ENCODE measurements around the gene LRP1-AS.

The LRP1-AS gene

DNA sequence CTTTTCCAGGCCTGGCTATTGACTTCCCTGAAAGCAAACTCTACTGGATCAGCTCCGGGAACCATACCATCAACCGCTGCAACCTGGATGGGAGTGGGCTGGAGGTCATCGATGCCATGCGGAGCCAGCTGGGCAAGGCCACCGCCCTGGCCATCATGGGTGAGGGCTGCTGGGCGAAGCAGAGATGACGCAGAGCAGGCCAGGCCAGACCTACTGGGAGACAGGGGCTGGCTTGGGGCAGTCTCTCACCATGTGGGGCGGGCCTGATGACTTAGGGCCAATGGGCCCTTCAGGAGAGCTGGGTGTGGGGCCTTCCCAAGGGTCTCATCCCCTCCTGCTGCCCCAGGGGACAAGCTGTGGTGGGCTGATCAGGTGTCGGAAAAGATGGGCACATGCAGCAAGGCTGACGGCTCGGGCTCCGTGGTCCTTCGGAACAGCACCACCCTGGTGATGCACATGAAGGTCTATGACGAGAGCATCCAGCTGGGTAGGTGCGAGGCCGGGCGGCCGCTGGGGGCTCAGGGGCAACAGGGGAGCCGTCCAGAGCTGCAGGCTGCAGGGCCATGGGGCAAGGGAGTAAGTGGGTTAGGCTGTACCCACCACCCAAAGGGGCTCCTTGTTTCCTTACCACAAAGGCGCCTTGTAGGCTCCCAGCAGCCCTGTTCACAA, 33.0 kb upstream of the LRP1-AS start:
- no peak for DNase-seq (ENCODE audit: low spot score)

DNA sequence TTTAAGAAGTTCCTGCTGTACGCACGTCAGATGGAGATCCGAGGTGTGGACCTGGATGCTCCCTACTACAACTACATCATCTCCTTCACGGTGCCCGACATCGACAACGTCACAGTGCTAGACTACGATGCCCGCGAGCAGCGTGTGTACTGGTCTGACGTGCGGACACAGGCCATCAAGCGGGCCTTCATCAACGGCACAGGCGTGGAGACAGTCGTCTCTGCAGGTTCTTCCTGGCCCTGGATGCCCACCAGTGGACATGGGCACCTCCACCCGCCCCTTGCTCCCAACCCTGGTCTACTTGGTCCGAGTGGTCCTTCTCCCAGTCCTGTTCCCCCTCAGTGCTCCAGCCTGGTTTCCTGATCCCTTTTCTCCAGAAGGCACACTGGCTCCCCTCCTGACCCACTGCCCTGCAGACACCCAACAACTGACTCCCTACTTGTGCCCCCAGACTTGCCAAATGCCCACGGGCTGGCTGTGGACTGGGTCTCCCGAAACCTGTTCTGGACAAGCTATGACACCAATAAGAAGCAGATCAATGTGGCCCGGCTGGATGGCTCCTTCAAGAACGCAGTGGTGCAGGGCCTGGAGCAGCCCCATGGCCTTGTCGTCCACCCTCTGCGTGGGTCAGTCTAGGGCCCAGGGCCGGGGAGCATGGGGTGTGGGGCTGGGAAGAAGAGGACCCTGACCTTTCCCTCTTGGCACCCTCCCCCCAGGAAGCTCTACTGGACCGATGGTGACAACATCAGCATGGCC, 32.1 kb upstream of the LRP1-AS start:
- DNase-seq (ENCODE audit: low spot score): no peak

DNA sequence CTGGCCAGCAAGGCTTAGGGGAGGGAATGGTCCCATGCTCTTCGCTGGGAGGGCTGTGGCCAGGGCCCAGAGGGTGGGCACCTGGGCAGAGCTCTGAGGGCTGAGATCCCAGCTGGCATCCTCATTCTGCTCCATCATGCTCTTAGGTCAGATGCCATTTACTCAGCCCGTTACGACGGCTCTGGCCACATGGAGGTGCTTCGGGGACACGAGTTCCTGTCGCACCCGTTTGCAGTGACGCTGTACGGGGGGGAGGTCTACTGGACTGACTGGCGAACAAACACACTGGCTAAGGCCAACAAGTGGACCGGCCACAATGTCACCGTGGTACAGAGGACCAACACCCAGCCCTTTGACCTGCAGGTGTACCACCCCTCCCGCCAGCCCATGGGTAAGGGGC, 30.8 kb upstream of the LRP1-AS start:
- no peak for DNase-seq (ENCODE audit: low spot score)

DNA sequence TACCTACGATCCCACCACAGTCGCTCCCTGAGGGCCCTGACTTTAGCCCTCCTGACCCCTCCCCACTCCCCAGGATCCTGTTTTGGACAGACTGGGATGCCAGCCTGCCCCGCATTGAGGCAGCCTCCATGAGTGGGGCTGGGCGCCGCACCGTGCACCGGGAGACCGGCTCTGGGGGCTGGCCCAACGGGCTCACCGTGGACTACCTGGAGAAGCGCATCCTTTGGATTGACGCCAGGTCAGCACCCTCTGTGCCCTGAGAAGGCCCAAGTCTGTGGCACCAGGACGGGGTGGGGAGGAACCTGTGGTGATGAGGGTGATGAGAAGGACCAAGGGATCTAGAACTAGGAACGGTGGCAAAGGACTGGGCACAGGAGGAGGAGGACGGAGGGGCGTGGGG, 29.9 kb upstream of the LRP1-AS start:
- no peak for DNase-seq (ENCODE audit: low spot score)

DNA sequence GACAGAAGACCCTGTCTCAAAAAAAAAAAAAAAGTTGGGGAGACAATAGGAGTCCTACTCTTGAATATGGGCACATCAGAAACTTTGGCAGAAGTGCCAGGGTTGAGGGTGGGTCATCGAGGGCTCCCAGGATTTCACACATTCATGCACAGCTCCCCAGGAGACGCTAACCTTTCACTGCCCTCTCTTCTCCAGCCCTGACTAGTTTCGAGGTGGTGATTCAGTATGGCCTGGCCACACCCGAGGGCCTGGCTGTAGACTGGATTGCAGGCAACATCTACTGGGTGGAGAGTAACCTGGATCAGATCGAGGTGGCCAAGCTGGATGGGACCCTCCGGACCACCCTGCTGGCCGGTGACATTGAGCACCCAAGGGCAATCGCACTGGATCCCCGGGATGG, 29.4 kb upstream of the LRP1-AS start:
- DNase-seq (ENCODE audit: low spot score): peak; percentile 25

DNA sequence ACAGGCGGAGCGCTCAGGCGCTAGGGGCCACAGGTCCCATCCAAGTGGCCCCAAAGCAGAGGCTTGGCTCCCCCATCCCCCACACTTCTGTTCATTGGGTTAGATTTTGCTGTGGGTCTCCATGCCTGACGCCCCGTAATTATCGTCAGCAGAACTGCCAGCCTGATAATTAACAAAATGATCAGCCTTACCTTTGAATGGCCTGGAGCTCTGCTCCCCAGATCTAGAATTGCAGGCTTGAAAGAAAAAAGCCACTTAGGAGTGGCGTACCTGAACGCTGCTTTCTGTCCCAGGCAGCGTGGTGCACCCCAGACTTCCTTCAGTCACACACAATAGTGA, 28.7 kb upstream of the LRP1-AS start:
- DNase-seq (ENCODE audit: low spot score): no peak

DNA sequence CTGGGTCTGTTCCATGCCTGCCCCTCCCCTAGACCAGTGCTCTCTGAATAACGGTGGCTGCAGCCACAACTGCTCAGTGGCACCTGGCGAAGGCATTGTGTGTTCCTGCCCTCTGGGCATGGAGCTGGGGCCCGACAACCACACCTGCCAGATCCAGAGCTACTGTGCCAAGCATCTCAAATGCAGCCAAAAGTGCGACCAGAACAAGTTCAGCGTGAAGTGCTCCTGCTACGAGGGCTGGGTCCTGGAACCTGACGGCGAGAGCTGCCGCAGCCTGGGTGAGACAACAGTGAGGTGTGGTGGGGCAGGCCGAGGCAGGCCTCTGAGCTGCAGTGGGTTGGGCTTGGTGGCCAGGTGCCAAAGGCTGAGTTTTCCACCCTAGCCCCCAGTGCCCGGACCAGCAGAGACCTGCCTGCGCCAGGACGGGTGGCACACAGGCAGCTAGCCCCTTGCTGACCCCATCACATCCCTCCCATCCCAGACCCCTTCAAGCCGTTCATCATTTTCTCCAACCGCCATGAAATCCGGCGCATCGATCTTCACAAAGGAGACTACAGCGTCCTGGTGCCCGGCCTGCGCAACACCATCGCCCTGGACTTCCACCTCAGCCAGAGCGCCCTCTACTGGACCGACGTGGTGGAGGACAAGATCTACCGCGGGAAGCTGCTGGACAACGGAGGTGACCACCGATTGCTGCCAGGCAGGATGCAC, 28.2 kb upstream of the LRP1-AS start:
- peak; percentile 67 for DNase-seq (ENCODE audit: low spot score)

DNA sequence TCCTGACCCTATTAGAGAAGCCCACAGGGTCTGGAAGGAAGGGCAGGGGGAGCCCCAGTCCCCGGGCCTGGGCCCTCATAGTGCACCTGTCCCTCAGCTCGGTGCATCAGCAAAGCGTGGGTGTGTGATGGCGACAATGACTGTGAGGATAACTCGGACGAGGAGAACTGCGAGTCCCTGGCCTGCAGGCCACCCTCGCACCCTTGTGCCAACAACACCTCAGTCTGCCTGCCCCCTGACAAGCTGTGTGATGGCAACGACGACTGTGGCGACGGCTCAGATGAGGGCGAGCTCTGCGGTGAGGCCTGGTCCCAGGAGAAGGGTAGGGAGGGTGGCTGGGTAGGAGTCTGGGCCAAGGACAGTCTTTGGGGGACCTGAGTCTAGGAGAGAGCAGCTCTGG, 26.3 kb upstream of the LRP1-AS start:
- no peak for DNase-seq (ENCODE audit: low spot score)

DNA sequence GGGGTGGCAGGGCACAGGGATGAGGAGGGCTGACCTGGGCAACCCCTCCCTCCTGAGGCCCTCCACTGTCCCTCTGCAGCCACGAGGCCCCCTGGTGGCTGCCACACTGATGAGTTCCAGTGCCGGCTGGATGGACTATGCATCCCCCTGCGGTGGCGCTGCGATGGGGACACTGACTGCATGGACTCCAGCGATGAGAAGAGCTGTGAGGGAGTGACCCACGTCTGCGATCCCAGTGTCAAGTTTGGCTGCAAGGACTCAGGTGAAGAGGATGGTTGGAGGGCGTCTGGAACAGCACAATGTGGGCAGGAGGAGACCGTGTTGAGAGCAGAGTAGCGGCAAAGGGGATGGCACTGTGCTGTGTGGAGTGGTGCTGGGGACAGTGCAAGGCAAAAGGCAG, 25.7 kb upstream of the LRP1-AS start:
- DNase-seq (ENCODE audit: low spot score): peak; percentile 48

DNA sequence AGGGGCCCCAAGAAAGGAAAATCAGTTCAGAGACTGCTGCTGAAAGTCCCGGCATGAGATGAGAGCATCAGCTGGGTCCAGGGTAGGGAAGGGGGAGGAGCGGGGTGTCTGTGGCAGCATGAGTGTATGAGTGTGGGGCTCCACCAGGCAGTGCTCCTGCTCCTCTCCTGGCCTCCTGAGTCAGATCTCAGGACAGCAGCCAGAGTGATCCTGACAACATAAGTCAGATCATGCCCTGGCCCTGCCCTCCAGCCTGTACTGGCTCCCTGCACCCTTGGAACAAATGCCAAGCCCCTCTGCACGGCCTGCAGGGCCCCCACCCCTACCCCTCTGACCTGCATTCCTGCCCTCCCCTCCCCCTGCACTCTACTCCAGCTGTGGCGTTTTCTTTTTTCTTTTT, 24.2 kb upstream of the LRP1-AS start:
- DNase-seq (ENCODE audit: low spot score): no peak

DNA sequence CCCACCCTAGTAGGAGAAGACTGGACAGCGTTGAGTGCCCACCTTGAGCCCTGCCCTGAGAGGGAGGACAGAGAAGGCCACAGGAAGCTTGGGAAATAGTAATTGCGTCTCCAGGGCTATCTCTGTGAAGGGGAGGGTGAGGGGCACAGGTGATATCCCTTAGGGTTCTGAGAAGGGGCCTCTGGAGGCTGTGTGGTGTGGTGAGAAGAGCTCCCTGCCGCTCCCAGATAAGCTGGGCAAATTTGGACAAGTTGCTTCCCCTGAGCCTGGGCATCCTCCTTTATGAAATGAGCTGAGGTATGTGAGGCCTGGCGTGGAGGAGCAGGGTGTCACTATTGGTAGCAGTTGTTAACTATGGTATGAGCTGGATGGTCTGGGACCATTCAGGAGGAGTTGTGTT, 23.5 kb upstream of the LRP1-AS start:
- DNase-seq (ENCODE audit: low spot score): no peak

DNA sequence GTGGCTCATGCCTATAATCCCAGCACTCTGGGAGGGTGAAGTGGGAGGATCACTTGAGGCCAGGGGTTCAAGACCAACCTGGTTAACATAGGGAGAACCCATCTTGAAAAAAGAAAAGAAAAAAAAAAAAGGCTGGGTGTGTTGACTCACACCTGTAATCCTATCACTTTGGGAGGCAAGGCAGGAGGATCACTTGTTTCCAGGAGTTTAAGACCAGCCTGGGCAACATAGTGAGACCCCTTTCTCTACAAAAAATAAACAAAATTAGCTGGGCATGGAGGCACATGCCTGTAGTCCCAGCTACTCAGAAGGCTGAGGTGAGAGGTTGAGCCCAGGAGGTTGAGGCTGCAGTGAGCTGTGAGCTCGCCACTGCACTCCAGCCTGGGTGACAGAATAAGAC, 23.0 kb upstream of the LRP1-AS start:
- no peak for DNase-seq (ENCODE audit: low spot score)

DNA sequence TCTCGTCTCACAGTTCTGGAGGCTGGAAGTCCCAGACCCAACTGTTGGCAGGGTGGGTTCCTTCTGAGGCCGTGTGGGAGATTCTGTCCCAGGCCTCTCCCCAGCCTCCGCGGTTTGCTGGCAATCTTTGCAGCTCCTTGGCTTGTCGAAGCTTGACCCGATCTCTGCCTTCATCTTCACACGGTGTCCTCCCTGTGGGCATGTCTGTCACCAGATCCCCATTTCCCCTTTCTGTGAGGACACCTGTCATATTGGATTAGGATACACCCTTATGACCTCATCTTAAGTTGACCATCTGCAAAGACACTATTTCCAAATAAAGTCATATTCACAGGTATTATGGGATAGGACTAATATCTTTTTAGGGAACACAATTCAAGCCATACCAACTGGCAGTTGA, 22.6 kb upstream of the LRP1-AS start:
- DNase-seq (ENCODE audit: low spot score): no peak

DNA sequence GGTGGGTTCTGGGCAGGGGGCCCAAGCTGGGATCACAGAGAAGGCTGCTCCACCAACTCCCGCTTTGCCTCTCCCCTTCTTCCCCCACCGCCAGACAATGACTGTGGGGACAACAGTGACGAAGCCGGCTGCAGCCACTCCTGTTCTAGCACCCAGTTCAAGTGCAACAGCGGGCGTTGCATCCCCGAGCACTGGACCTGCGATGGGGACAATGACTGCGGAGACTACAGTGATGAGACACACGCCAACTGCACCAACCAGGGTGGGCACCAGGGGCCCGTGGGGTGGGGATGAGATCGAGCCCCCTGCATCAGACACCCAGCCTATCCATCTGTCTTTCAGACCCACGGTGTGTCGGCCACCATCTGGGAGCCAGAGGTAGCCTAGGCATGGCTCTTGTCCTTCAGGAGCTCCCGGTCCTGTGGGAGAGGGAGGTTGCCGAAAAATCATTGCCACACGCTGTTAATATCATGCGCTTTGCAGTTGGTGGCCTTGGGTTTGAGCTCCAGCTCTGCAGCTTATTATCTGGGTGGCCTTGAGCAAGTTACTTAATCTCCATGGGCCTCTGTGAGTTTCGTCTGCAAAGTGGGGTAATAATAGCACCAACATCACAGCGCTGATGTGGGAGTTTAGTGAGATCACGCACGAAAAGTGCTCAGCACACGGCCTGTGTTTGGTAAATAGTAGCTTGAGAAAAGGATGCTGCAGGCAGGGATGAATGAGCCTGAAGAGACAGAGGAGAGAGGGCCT, 21.8 kb upstream of the LRP1-AS start:
- DNase-seq (ENCODE audit: low spot score): no peak

DNA sequence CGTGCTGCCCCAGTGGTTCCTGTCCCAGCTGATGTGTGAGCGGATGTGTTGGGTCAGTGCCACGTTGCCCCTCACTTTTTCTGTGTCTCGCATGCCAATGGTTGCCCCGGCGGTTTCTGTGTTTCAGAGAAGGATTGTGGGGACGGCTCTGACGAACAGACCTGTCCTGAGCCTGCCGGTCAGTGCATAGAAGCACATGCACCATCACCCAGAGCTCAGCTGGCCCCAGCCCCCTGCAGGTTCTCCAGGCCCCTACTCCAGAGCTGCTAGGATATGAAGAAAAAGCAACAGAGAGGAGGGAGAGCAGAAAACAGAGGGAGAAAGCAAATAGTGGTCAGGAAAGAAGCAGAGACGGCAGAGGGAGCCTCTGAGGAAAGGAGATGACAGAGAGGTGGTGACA, 20.6 kb upstream of the LRP1-AS start:
- DNase-seq (ENCODE audit: low spot score): no peak

DNA sequence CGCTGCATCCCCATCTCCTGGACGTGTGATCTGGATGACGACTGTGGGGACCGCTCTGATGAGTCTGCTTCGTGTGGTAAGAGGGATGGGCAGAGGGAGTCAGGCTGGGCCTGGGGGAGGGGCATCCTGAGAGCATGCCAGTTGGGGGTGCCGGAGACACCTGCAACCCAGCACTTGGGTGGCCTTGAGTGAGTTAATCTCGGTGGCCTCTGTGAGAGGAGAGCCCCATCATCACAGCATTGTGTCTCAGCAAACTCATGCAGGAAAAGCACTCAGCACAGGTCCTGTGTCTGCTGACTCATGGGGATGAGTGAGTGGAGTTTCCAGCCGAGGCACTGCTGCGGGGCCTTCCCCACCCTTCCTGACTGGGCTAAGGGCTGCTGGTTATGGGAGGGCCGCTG, 19.6 kb upstream of the LRP1-AS start:
- peak; percentile 32 for DNase-seq (ENCODE audit: low spot score)

DNA sequence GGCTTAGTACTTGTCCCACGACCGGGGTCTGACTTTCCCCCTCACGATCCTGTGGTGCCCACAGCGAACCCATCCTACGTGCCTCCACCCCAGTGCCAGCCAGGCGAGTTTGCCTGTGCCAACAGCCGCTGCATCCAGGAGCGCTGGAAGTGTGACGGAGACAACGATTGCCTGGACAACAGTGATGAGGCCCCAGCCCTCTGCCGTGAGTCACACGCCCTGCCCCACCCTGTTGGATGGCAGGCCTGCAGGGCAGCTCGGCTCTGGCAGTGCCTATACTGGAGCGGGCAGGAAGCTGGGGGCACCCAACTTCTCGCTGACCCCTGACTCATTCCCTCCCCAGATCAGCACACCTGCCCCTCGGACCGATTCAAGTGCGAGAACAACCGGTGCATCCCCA, 18.3 kb upstream of the LRP1-AS start:
- peak; percentile 33 for DNase-seq (ENCODE audit: low spot score)

DNA sequence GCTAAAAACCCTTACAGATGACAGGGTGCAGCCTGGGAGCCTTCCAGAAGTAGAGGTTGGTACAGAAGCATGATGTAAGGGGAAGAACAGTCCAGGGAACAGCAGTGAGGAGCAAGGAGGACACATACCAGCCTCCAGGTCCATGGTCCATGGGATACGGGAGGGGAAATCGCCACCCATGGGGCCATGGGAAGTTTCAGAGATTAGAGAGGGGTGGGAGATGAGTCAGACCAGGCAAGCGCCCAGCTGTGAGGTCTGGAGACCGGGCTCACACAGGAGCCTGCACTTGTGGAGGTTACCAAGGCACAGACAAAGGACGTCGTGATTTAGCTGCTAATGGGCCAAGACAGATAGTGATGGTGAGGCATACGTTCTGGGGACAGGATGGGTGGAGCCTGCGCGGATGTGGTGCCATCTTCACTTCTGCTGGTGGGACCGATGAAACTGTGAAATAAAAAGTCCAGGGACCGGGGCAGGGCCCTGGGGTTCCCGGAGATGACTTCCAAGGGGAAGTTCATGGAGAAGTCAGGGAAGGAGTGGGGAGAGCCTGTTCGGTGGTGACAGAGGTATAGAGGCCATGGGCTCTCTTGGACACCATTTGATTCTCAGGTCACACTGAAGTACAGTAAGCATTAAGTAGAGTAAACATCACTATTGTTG, 17.7 kb upstream of the LRP1-AS start:
- DNase-seq (ENCODE audit: low spot score): no peak

DNA sequence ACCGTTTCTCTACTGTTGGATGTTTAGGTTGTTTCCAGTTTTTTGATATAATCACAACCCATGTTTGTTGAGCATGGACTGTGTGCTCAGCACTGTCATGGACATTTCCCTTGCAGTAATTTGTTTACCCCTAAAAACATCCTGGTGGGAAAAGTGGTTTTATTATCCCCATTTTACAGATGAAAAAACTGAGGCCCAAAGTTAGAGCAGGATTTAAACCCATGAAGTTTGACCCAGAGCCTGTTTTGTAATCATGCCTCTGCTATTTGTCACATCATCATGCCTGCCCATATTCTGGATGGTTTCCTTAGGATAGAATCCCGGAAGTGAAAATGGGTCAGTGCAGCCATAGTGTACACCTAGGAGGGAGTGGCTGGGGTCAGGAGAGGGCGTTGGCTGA, 17.0 kb upstream of the LRP1-AS start:
- DNase-seq (ENCODE audit: low spot score): no peak

DNA sequence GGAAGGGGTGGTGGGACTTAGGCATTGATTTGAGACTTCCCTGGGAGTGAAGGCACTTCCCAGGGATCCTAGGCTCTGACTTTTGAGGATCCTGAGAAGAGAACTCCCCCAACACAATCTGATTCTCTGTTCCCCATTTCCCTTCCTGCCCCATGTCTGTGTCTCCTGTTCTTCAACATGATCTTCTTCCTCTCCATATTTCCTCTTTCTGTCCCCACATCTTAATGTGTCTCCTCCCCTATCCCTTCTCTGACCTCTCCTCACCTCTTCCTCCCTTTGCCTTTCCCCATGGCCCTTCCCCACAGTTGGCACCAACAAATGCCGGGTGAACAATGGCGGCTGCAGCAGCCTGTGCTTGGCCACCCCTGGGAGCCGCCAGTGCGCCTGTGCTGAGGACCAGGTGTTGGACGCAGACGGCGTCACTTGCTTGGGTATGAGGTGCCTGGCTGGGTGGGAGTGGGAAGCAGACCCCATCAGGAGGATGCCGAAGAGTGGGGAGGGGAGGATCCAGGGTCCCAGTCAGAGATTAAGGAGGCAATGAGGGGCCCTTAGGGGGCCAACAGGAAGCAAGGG, 15.2 kb upstream of the LRP1-AS start:
- DNase-seq (ENCODE audit: low spot score): no peak

DNA sequence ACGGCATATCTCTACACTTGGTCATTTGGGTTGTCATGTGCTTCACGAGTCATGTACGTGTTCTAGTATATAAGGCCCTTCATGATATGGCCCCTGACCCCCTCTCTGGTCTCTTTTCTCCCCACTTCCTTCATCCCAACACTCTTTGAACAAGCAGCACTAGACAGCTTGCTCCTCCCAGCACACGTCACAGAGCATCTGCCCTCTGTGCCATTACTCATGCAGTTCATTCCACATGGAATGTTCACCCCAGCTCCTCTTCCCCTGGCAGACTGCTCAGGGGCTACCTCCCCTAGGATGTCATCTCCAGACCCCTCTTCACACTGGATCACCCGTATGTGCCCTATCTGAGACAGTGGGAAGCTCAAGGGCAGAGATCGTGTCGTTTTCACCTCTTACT, 14.1 kb upstream of the LRP1-AS start:
- DNase-seq (ENCODE audit: low spot score): no peak

DNA sequence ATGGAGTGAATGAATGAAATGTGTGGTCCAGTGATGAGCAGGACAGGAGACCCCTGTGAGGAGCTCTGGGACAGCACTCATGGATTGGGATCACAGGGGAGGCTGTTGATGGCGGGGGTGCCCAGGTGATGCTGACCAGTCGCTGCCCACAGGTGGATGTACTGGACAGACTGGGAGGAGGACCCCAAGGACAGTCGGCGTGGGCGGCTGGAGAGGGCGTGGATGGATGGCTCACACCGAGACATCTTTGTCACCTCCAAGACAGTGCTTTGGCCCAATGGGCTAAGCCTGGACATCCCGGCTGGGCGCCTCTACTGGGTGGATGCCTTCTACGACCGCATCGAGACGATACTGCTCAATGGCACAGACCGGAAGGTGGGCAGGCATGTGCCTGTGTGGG, 13.3 kb upstream of the LRP1-AS start:
- DNase-seq (ENCODE audit: low spot score): no peak

Data from hematopoietic multipotent progenitor cell treated with erythropoietin and hydrocortisone succinate and interleukin-3 and kit ligand, for 15 days (in vitro differentiated cells).